Measurements from ENCODE around the gene RHBG.

The RHBG gene

DNA sequence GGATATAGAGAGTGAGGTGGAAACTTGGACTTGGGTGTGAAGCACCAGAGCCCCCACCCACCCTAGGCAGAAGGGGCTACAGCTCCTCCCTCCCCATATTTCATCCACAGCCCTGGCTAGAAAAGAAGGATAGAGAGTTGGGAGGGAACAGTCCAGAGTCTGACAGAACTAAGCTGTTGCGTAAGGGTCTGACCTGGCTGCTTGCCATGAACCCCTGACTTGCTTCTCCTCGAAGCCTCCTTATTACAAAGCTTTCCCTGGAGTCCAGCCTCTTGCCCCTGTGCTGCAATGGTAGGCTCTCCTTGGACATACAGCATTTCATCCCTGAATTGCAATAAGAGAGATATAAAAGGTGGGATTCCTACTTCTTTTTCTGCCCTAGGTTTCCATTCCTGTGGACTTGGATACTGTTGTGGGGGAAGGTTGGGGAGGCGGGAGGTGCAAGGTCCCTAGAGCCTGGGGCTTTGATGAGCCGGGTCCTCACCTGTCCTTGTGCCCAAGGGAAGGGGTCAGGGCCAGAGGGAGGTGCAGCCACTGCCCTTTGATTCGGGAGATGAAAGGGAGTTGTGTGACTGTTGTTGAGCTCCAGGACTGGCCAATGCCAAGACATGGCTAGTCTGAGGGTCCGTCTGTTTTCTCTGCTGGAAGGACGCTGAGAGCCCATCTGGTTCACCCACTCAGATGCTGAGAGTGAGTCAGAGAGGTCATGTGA is 2.7 kb downstream of the RHBG start:
- no peak for TF ChIP-seq GATA1 (IDR thresholded peaks at IDR 0.05; ENCODE audit: low read depth, low read length)
- no peak for TF ChIP-seq POLR2A (IDR thresholded peaks at IDR 0.05; ENCODE audit: low read length)
- peak in 1 of 2 experiments; percentile 66 for DNase-seq

DNA sequence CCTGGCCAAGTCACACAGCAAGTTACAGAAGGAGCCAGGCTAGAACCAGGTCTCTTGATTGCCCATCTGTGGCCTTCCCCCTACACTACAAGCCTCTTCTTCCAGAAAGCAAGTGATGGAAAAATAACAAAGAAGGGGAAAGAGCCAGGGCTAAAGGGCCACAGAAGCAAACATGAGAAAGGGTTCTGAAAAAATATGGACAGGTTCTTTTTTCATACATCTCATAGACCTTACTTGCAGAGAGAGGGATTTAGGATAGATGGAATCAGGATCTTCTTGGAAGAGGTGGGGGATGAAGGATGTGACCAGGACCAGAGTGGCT is 3.2 kb downstream of the RHBG start:
- DNase-seq, result no peak
- no peak for TF ChIP-seq GATA1 (IDR thresholded peaks at IDR 0.05; ENCODE audit: low read depth, low read length)
- TF ChIP-seq POLR2A (IDR thresholded peaks at IDR 0.05; ENCODE audit: low read length), result no peak

DNA sequence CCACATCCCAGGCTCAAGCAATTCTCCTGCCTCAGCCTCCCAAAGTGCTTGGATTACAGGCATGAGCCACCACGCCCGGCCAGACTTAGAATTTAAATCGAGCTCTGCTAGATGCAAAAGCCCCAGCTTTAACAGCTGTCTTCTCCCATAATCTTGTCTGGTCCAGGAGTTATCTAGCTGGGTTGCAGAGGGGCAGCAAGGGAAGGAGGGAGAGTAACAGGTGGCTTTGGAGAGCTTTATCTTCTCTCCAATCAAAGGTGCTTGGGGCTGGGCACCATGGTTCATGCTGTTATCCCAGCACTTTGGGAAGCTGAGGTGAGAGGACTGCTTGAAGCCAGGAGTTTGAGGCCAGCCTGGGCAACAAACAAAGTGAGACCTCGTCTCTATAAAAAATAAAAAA is 3.9 kb downstream of the RHBG start:
- TF ChIP-seq GATA1 (IDR thresholded peaks at IDR 0.05; ENCODE audit: low read depth, low read length), result no peak
- no peak for TF ChIP-seq POLR2A (IDR thresholded peaks at IDR 0.05; ENCODE audit: low read length)
- DNase-seq, result no peak

DNA sequence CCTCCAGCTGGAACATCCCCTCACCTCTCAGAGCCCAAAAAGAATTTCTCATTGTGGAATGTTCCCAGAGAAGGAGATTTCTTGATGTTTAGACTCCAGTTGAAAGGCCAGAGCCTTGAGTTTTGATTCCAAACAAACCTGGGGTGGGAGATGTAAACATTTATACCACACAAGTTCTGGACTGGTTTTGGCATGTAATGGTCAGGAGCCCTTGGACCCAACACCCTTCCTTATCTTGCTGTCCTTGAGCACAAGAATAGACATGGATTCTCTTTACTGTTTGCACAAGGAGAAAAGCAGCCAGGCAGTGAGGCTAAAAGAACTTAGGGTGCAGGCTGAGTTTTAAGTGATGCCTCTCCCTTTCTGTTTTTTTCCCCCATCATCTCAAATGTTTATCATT is 4.5 kb downstream of the RHBG start:
- DNase-seq, result no peak
- TF ChIP-seq POLR2A (IDR thresholded peaks at IDR 0.05; ENCODE audit: low read length), result no peak
- TF ChIP-seq GATA1 (IDR thresholded peaks at IDR 0.05; ENCODE audit: low read depth, low read length), result no peak

DNA sequence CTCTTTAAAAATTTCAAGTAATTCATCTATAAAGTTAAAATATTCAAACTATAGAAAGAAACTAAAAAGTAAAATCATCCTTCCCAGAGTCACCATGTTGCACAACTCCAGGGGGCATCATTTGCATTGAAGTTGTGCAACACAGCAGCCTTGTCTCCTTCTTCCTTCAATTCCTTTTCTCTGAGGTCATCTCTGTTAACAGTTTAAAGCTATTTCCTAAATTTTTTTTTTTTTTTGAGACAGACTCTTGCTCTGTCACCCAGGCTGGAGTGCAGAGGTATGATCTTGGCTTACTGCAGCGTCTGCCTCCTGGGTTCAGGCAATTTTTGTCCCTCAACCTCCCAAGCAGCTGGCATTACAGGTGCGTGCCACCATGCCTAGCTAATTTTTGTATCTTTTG is 7.1 kb downstream of the RHBG start:
- no peak for TF ChIP-seq POLR2A (IDR thresholded peaks at IDR 0.05; ENCODE audit: low read length)
- no peak for TF ChIP-seq GATA1 (IDR thresholded peaks at IDR 0.05; ENCODE audit: low read depth, low read length)
- DNase-seq, result no peak

DNA sequence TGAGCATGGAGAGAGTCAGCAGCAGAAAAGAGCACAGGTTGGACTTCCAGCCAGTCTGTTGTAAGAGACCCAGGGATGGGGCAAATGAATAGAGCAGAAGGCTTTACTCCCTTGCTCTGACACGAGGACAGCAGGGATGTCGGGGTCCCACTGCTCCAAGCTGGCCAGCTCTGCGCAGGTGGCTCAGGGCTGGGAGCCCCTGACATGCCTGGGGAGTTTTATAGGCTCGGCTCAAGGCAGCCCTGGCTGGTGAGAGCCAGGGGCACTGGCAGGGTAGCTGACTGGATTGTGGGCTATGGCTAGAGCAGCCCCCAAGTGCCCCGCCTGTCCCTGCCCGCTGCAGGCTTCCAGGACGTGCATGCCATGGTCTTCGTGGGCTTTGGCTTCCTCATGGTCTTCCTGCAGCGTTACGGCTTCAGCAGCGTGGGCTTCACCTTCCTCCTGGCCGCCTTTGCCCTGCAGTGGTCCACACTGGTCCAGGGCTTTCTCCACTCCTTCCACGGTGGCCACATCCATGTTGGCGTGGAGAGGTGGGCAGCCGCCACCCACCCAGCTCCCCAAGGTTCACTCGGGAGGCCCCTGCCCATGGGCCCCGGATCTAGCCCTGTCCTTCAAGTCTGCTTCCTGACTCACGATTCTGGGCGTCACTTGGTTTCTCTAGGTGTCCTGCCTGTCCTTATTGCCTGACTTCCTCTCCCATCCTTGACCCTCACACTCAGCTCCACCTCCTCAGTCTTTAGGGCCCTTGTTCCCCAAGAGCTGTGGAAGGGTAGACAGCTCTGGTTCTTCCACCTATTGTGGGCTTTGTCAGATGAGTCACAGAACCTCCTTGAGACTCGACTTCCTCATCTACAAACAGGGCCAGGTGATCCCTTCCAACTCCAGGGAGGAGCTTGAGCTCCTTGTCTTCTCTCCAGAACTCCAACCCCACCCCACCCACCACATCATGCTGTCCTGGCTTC is 8.2 kb downstream of the RHBG start:
- DNase-seq, result no peak
- TF ChIP-seq POLR2A (IDR thresholded peaks at IDR 0.05; ENCODE audit: low read length) (no peak), GATA1 (IDR thresholded peaks at IDR 0.05; ENCODE audit: low read depth, low read length) (no peak)

DNA sequence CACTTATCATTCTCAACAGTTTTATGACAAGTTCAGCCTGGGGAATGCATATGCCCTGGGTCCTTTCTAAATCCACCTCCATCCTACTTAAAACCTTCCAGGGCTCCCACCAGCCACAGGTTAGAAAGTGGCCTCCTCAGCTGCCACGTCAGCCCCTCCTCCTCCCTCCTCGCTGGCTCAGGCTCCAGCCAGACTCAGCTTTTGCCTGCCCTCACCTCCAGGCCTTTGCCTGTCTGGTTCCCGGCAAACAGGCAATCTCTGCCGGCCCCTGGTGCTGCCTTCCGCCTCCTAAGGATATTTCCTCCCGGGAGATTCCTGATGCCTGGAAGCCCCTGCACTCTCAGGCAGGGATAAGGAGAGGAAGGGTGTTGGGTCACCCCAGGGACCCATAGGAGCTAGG is 9.5 kb downstream of the RHBG start:
- TF ChIP-seq GATA1 (IDR thresholded peaks at IDR 0.05; ENCODE audit: low read depth, low read length) (no peak), POLR2A (IDR thresholded peaks at IDR 0.05; ENCODE audit: low read length) (no peak)

DNA sequence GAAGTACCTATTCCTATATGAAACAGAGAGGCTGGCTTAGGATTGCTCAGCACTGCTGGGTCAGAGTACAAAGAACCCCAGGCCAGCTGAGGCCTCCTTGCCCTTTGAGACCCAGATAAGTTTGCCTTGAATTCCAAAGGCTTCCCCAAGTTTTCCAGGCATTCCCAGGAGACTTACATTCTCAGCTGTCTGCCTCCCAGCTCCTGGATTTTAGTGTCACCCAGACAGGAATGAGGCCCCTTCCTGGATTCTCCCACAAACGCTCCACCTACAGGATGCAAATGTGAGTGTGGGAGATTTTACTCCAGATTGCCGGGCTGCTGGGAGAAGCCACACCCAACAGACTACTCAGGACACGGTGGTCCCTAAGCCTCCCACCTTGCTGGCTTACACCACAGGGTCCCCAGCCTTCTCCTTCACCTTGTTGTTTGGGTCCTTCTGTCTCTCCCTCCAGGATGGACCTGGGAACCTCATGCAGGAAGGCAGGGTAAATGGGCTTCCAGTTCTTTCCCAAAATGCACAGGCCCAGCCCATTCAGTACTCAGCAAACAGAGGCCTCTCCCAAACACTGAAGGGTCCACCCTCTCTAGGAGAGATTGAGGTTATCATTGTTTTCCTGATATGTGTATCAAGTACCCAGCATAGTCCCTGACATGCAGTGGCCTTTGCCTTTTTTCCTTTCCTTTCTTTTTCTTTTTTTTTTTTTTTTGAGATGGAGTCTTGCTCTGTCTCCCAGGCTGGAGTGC is 10.6 kb downstream of the RHBG start:
- TF ChIP-seq POLR2A (IDR thresholded peaks at IDR 0.05; ENCODE audit: low read length), result no peak
- no peak for TF ChIP-seq GATA1 (IDR thresholded peaks at IDR 0.05; ENCODE audit: low read depth, low read length)
- DNase-seq, result no peak

More for the DNA sequence above, 9.5 kb downstream of the RHBG start:
- DNase-seq, result no peak

DNA sequence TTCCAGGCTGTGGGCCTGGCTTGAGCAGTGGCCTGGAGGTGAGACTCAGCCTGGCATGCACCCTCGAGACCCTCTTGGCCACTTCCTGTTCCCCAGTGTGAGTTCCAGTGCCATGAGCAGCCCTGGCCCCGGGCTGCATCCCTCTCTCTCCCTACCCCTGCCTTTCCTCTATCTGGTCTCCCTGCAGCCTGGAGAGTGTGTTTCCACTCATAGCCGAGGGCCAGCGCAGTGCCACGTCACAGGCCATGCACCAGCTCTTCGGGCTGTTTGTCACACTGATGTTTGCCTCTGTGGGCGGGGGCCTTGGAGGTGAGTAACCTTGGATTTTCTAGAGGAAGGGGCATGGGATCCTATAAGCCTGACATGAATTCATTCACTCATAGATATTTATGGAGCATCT is 13.6 kb downstream of the RHBG start:
- DNase-seq, result no peak
- TF ChIP-seq GATA1 (IDR thresholded peaks at IDR 0.05; ENCODE audit: low read depth, low read length), result no peak
- no peak for TF ChIP-seq POLR2A (IDR thresholded peaks at IDR 0.05; ENCODE audit: low read length)

DNA sequence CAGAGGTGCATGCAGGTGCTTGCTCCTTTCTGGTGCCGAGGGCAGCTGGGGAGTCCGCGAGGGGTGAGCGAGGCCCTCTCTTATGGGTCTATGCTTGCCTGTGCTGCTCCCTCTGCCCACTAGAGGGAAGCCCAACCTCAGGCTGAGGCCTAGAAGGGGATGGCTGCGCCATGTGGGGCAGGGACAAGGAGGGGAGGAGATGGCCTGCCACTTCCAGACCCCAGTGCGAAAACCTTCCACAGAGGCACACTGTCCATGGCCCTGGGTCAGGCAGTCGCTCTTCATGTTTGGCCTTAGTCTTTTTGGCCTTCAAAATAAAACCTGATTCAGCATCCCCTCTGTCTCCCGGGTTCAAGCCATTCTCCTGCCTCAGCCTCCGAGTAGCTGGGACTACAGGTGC is 14.0 kb downstream of the RHBG start:
- DNase-seq, result peak; percentile 59 to 71
- TF ChIP-seq POLR2A (IDR thresholded peaks at IDR 0.05; ENCODE audit: low read length) (no peak), GATA1 (IDR thresholded peaks at IDR 0.05; ENCODE audit: low read depth, low read length) (no peak)

DNA sequence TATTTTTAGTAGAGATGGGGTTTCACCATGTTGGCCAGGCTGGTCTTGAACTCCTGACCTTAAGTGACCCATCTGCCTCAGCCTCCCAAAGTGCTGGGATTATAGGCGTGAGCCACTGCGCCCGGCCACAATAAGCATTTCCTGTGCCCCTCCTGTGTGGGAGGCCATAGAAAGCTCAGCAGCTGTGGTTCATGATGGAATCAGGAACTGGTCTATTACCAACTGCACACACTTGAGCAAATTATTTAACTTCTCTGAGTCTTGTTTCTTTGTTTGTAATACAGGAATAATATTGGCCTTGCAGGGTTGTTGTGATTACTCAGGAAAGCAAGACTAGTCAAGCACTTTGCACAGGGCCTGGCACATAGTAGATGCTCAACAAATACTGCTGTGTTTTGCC is 15.0 kb downstream of the RHBG start:
- TF ChIP-seq POLR2A (IDR thresholded peaks at IDR 0.05; ENCODE audit: low read length), result no peak
- no peak for TF ChIP-seq GATA1 (IDR thresholded peaks at IDR 0.05; ENCODE audit: low read depth, low read length)
- DNase-seq, result no peak

DNA sequence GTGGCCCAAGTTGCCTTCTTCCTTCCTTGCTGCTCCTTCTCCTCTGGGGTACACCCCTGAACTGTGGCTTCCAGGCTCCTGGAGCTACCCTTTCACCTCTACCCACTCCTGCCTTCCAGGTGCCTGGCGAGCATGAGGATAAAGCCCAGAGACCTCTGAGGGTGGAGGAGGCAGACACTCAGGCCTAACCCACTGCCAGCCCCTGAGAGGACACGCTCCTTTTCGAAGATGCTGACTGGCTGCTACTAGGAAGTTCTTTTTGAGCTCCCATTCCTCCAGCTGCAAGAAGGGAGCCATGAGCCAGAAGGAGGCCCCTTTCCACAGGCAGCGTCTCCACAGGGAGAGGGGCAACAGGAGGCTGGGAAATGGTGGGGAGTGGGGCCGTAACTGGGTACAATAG is 15.6 kb downstream of the RHBG start:
- no peak for TF ChIP-seq POLR2A (IDR thresholded peaks at IDR 0.05; ENCODE audit: low read length)
- no peak for TF ChIP-seq GATA1 (IDR thresholded peaks at IDR 0.05; ENCODE audit: low read depth, low read length)
- DNase-seq, result no peak

DNA sequence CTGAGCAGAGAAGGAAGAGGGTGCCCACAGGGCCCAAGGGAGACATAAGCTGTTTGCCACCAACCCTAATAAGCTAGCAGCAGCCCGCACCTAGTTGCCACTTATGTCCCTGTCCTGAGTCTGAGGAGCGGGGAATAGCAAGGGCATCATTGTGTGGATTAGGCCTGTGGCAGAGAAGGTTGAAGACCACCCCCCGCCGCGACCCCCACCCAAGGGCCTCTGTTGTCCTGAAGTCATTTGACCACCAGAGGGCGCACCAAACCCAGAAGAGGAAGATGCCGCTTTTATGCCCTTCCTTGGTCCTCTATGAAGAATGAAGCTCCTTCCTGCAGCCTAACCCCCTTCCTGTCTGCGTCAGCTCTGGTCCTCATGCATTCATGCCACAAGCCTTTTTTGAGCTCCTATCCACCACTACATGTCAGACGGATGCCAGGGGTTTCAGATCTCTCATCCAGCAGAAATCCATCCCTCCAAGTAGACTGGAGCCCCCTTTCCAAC is 16.6 kb downstream of the RHBG start:
- peak; percentile 67 to 83 for DNase-seq
- TF ChIP-seq GATA1 (IDR thresholded peaks at IDR 0.05; ENCODE audit: low read depth, low read length), result no peak
- no peak for TF ChIP-seq POLR2A (IDR thresholded peaks at IDR 0.05; ENCODE audit: low read length)

Data from erythroblast (primary cell).